ENCODE measurements around the gene SPINDOC. TPM values are rescaled to one million over a fixed set of nuclear protein-coding genes. Genes with fewer than 3 reads are reported as not detected.

Gene SPINDOC
- total RNA-seq, 1 experiment from 2014 or later: 121 TPM

DNA sequence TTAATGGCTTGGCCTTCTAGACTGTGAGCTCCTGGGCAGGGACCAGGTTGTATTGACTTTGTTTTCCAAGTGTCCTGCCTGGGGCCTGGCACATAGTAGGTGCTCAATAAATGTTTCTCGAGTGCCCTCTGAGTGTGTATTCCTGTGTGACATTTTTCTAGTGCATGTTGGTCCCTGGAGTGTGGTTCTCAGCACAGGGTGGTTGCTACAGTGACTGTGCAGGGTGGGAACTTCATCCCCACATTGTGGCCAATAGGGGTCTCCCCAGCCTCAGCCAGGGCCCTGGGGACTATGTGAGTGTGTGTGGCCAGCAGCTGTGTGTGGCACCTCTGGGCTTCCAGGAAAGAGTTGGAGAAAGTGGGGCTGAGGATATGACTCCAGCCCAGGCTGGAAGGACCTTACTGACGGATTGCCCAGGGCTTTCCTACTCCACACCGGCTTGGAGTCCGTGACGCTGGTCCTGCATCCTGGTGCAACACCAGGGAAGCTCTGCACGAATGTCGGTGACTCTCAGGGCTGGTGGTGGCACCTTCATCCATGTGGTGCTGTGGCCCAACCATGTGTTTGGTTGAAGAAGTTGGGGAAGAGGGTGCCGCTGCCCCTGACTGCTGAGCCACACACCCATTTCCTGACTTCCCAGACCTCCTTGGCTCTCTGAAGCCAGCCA lies 16.7 kb downstream of the SPINDOC start:
- H2BK12ac ChIP-seq (ENCODE audit: insufficient read length, low read depth, low read length): no peak overlapping the region
- H3K27ac ChIP-seq (ENCODE audit: insufficient read length, low read depth, low read length): no peak overlapping the region
- H2BK120ac ChIP-seq (ENCODE audit: low read depth, low read length, poor library complexity, severe bottlenecking): no peak overlapping the region
- no peak overlapping the region for H4K91ac ChIP-seq (ENCODE audit: insufficient read length, low read depth, low read length)
- no peak overlapping the region for H3T11ph ChIP-seq (ENCODE audit: low read length)
- peaks cover 12 to 34% of the 10 kb centered on the region in 2 experiments for H3K4me1 Mint-ChIP-seq
- H2BK5ac ChIP-seq (ENCODE audit: insufficient read length, low read length): no peak overlapping the region
- H2BK20ac ChIP-seq (ENCODE audit: low read depth, low read length, poor library complexity, severe bottlenecking): no peak overlapping the region
- no peak overlapping the region for H3K4me2 ChIP-seq (ENCODE audit: insufficient read depth, insufficient read length, low read length)
- TF ChIP-seq, protein P1, sequence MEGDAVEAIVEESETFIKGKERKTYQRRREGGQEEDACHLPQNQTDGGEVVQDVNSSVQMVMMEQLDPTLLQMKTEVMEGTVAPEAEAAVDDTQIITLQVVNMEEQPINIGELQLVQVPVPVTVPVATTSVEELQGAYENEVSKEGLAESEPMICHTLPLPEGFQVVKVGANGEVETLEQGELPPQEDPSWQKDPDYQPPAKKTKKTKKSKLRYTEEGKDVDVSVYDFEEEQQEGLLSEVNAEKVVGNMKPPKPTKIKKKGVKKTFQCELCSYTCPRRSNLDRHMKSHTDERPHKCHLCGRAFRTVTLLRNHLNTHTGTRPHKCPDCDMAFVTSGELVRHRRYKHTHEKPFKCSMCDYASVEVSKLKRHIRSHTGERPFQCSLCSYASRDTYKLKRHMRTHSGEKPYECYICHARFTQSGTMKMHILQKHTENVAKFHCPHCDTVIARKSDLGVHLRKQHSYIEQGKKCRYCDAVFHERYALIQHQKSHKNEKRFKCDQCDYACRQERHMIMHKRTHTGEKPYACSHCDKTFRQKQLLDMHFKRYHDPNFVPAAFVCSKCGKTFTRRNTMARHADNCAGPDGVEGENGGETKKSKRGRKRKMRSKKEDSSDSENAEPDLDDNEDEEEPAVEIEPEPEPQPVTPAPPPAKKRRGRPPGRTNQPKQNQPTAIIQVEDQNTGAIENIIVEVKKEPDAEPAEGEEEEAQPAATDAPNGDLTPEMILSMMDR (conservative IDR thresholded peaks at IDR 0.05): peak; percentile 63
- H3K4me1 ChIP-seq (ENCODE audit: insufficient read depth, low read length): peaks cover 3% of the 10 kb centered on the region; the same call in 1 of the 2 replicates
- no peak overlapping the region for H3K18ac ChIP-seq (ENCODE audit: insufficient read length, low read depth, low read length)
- H3K56ac ChIP-seq (ENCODE audit: insufficient read length, low read depth, low read length): no peak overlapping the region
- H4K5ac ChIP-seq (ENCODE audit: insufficient read length, low read depth, low read length): no peak overlapping the region
- H2AFZ ChIP-seq (ENCODE audit: low read length): no peak overlapping the region
- H4K8ac ChIP-seq (replicated peaks; ENCODE audit: insufficient read length, low read depth, low read length): no peak overlapping the region
- no peaks in the 10 kb centered on the region for H3K9me3 ChIP-seq (ENCODE audit: control insufficient read depth, low read depth, low read length)
- WGBS (ENCODE audit: extremely low coverage, insufficient read length, low lambda C conversion rate): no CpG with 5 or more reads among the region's 8 CpGs
- peaks cover 3 to 29% (median 25%) of the 10 kb centered on the region in 3 experiments; a peak in 5 of 7 replicates for H3K36me3 Mint-ChIP-seq (ENCODE audit: insufficient read depth in 1 of 3, low read depth in 3 of 3)
- H2AK5ac ChIP-seq (ENCODE audit: insufficient read length, low read length): no peak overlapping the region
- H3K14ac ChIP-seq (ENCODE audit: insufficient read depth, low read length): no peak overlapping the region
- no peaks in the 10 kb centered on the region for H4K20me1 ChIP-seq (ENCODE audit: control insufficient read depth, insufficient read depth, insufficient read length)
- no peaks in the 10 kb centered on the region for H3K23me2 ChIP-seq (ENCODE audit: insufficient read length, low read depth, low read length, poor library complexity, severe bottlenecking)
- H3K27me3 Mint-ChIP-seq (ENCODE audit: low read depth): no peaks in the 10 kb centered on the region; the same call in 1 of the 2 replicates
- DNase-seq: peak; percentile 69
- no peak overlapping the region for H2BK15ac ChIP-seq (ENCODE audit: low read depth, low read length)
- H3K79me1 ChIP-seq (ENCODE audit: insufficient read depth, low read depth, low read length, poor library complexity, severe bottlenecking): no peaks in the 10 kb centered on the region
- no peaks in the 10 kb centered on the region for H3K27me3 ChIP-seq (ENCODE audit: insufficient read depth, low read length)
- no peak overlapping the region for H3K23ac ChIP-seq (ENCODE audit: insufficient read length, low read depth, low read length)
- H3K79me2 ChIP-seq (ENCODE audit: insufficient read depth, low read length): no peaks in the 10 kb centered on the region
- peak overlapping the region in 2 of 3 experiments; percentile 34 to 70; a peak in 2 of 7 replicates for H3K27ac Mint-ChIP-seq
- H3K4me3 Mint-ChIP-seq: peak overlapping the region in 1 of 2 experiments; percentile 29; a peak in 1 of 5 replicates
- no peak overlapping the region for H3K9ac ChIP-seq (ENCODE audit: extremely low read depth, insufficient read length, low read length)
- H3K9me3 Mint-ChIP-seq: no peaks in the 10 kb centered on the region
- no peak overlapping the region for H3K4ac ChIP-seq (ENCODE audit: low read depth, low read length)

Measured in H9 (cell line).